ENCODE measurements around the gene ADA.

GRCh38 chr20:44695674-44696300 is 44.3 kb upstream of the ADA start:
- TF ChIP-seq, protein P1, sequence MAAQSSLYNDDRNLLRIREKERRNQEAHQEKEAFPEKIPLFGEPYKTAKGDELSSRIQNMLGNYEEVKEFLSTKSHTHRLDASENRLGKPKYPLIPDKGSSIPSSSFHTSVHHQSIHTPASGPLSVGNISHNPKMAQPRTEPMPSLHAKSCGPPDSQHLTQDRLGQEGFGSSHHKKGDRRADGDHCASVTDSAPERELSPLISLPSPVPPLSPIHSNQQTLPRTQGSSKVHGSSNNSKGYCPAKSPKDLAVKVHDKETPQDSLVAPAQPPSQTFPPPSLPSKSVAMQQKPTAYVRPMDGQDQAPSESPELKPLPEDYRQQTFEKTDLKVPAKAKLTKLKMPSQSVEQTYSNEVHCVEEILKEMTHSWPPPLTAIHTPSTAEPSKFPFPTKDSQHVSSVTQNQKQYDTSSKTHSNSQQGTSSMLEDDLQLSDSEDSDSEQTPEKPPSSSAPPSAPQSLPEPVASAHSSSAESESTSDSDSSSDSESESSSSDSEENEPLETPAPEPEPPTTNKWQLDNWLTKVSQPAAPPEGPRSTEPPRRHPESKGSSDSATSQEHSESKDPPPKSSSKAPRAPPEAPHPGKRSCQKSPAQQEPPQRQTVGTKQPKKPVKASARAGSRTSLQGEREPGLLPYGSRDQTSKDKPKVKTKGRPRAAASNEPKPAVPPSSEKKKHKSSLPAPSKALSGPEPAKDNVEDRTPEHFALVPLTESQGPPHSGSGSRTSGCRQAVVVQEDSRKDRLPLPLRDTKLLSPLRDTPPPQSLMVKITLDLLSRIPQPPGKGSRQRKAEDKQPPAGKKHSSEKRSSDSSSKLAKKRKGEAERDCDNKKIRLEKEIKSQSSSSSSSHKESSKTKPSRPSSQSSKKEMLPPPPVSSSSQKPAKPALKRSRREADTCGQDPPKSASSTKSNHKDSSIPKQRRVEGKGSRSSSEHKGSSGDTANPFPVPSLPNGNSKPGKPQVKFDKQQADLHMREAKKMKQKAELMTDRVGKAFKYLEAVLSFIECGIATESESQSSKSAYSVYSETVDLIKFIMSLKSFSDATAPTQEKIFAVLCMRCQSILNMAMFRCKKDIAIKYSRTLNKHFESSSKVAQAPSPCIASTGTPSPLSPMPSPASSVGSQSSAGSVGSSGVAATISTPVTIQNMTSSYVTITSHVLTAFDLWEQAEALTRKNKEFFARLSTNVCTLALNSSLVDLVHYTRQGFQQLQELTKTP (IDR thresholded peaks at IDR 0.05; ENCODE audit: low read depth in 1 of 2, partially characterized antibody in 2 of 2), result no peak
- TF ChIP-seq CTCF (IDR thresholded peaks at IDR 0.05 in 2 of 3, conservative IDR thresholded peaks at IDR 0.05 in 1 of 3; ENCODE audit: insufficient read depth in 2 of 3, low read depth in 1 of 3, low read length in 3 of 3) (no peak), NCOA1 (IDR thresholded peaks at IDR 0.05; ENCODE audit: low read depth) (no peak), PRPF4 (IDR thresholded peaks at IDR 0.05; ENCODE audit: insufficient read depth, low read depth, low read length, poor library complexity, severe bottlenecking) (no peak), SIN3A (IDR thresholded peaks at IDR 0.05; ENCODE audit: borderline replicate concordance in 2 of 2, control insufficient read depth in 1 of 2, low read depth in 2 of 2, low read length in 2 of 2) (no peak), KAT7 (CRISPR knock-in tag; IDR thresholded peaks at IDR 0.05; ENCODE audit: borderline replicate concordance) (no peak), DPF2 (IDR thresholded peaks at IDR 0.05) (no peak), BRCA1 (IDR thresholded peaks at IDR 0.05) (no peak), BRCA1 (CRISPR knock-in tag; IDR thresholded peaks at IDR 0.05) (no peak)
- TF ChIP-seq, protein P2, sequence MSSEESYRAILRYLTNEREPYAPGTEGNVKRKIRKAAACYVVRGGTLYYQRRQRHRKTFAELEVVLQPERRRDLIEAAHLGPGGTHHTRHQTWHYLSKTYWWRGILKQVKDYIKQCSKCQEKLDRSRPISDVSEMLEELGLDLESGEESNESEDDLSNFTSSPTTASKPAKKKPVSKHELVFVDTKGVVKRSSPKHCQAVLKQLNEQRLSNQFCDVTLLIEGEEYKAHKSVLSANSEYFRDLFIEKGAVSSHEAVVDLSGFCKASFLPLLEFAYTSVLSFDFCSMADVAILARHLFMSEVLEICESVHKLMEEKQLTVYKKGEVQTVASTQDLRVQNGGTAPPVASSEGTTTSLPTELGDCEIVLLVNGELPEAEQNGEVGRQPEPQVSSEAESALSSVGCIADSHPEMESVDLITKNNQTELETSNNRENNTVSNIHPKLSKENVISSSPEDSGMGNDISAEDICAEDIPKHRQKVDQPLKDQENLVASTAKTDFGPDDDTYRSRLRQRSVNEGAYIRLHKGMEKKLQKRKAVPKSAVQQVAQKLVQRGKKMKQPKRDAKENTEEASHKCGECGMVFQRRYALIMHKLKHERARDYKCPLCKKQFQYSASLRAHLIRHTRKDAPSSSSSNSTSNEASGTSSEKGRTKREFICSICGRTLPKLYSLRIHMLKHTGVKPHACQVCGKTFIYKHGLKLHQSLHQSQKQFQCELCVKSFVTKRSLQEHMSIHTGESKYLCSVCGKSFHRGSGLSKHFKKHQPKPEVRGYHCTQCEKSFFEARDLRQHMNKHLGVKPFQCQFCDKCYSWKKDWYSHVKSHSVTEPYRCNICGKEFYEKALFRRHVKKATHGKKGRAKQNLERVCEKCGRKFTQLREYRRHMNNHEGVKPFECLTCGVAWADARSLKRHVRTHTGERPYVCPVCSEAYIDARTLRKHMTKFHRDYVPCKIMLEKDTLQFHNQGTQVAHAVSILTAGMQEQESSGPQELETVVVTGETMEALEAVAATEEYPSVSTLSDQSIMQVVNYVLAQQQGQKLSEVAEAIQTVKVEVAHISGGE (CRISPR knock-in tag; IDR thresholded peaks at IDR 0.05), result no peak
